ENCODE measurements around the gene ARHGAP1.

DNA sequence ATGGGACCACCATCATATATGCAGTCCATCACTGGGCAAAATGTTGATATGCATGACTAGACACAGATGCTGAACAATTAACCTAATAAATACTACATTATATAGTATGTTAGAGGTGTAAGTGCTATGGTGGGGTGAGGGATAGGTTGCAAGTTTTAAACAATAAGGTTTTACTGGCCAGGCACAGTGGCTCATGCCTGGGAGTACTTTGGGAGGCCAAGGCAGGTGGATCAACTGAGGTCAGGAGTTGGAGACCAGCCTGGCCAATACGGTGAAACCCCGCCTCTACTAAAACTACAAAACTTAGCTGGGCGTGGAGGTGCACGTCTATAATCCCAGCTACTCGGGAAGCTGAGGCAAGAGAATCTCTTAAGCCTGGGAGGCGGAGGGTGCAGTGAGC is 46.7 kb upstream of the ARHGAP1 start:
- TF ChIP-seq POLR2AphosphoS5 (IDR thresholded peaks at IDR 0.05) (no peak), POLR2A (IDR thresholded peaks at IDR 0.05; ENCODE audit: low read depth) (no peak), EP300 (IDR thresholded peaks at IDR 0.05) (no peak)
- TF ChIP-seq, protein P1, sequence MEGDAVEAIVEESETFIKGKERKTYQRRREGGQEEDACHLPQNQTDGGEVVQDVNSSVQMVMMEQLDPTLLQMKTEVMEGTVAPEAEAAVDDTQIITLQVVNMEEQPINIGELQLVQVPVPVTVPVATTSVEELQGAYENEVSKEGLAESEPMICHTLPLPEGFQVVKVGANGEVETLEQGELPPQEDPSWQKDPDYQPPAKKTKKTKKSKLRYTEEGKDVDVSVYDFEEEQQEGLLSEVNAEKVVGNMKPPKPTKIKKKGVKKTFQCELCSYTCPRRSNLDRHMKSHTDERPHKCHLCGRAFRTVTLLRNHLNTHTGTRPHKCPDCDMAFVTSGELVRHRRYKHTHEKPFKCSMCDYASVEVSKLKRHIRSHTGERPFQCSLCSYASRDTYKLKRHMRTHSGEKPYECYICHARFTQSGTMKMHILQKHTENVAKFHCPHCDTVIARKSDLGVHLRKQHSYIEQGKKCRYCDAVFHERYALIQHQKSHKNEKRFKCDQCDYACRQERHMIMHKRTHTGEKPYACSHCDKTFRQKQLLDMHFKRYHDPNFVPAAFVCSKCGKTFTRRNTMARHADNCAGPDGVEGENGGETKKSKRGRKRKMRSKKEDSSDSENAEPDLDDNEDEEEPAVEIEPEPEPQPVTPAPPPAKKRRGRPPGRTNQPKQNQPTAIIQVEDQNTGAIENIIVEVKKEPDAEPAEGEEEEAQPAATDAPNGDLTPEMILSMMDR (IDR thresholded peaks at IDR 0.05): no peak
